GM12878 (cell line): ENCODE measurements around the gene CARS2. TPM values are rescaled to one million over a fixed set of nuclear protein-coding genes. Genes with fewer than 3 reads are reported as not detected.

ENCODE experiments used
- ATF2 ChIP-seq: IDR thresholded peaks from 2 replicates; pipeline ENCODE4 v1.6.1; 2012; ENCODE audit warnings: low read length, inconsistent platforms
- BHLHE40 ChIP-seq, 2 experiments: fragments of 450-650 bp in 1 of 2; IDR thresholded peaks; 2 replicates each; pipeline ENCODE4 v1.6.1; 2011 to 2017; ENCODE audit warnings: low read depth in 2 of 2, borderline replicate concordance in 1 of 2, improper control_type of control experiment in 1 of 2, low read length in 1 of 2, mild to moderate bottlenecking in 1 of 2
- CBFB ChIP-seq: IDR thresholded peaks from 2 replicates; pipeline ENCODE4 v1.6.1; 2016; ENCODE audit warnings: antibody characterized with exemption, low read depth
- CEBPZ ChIP-seq: fragments of 150-350 bp; IDR thresholded peaks from 2 replicates; pipeline ENCODE4 v1.6.1; 2016; ENCODE audit warnings: low read depth, low read length
- DPF2 ChIP-seq: fragments of 450-650 bp; IDR thresholded peaks from 2 replicates; pipeline ENCODE4 v1.6.1; 2017; ENCODE audit warnings: mild to moderate bottlenecking
- FOXK2 ChIP-seq: fragments of 450-650 bp; IDR thresholded peaks from 2 replicates; pipeline ENCODE4 v1.6.1; 2017; ENCODE audit warnings: mild to moderate bottlenecking, moderate library complexity
- GABPA ChIP-seq: IDR thresholded peaks from 2 replicates; pipeline ENCODE4 v1.6.1; 2014; ENCODE audit warnings: antibody characterized with exemption, low read depth, mild to moderate bottlenecking, inconsistent platforms
- IKZF1 ChIP-seq: fragments of 450-650 bp; conservative IDR thresholded peaks from 2 replicates; pipeline ENCODE4 v1.6.1; 2017; ENCODE audit warnings: antibody characterized with exemption, mild to moderate bottlenecking
- LARP7 ChIP-seq: fragments of 450-650 bp; IDR thresholded peaks from 2 replicates; pipeline ENCODE4 v1.6.1; 2017; ENCODE audit warnings: mild to moderate bottlenecking
- MTA2 ChIP-seq: fragments of 450-650 bp; IDR thresholded peaks from 2 replicates; pipeline ENCODE4 v1.6.1; 2016; ENCODE audit warnings: low read depth, mild to moderate bottlenecking, moderate library complexity
- MTA3 ChIP-seq: IDR thresholded peaks from 2 replicates; pipeline ENCODE4 v1.6.1; 2012; ENCODE audit warnings: low read length, inconsistent platforms, borderline replicate concordance
- NFIC ChIP-seq: IDR thresholded peaks from 2 replicates; pipeline ENCODE4 v1.6.1; 2012; ENCODE audit warnings: low read depth, mild to moderate bottlenecking, inconsistent platforms, low read length, moderate library complexity
- NFXL1 ChIP-seq: fragments of 450-650 bp; IDR thresholded peaks from 2 replicates; pipeline ENCODE4 v1.6.1; 2017; ENCODE audit warnings: antibody characterized with exemption, mild to moderate bottlenecking, borderline replicate concordance
- NR2C2 ChIP-seq: IDR thresholded peaks from 2 replicates; pipeline ENCODE4 v1.6.1; 2011; ENCODE audit warnings: borderline replicate concordance, low read depth; ENCODE audit not compliant: control insufficient read depth, insufficient read length
- PAX5 ChIP-seq: IDR thresholded peaks from 2 replicates; pipeline ENCODE4 v1.6.1; 2011; ENCODE audit warnings: low read depth, low read length, borderline replicate concordance
- PML ChIP-seq: IDR thresholded peaks from 2 replicates; pipeline ENCODE4 v1.6.1; 2012; ENCODE audit warnings: low read length, inconsistent platforms
- POLR2A ChIP-seq: IDR thresholded peaks from 2 replicates; pipeline ENCODE4 v1.6.1; 2011; ENCODE audit warnings: low read depth, mild to moderate bottlenecking, low read length
- POLR2AphosphoS2 ChIP-seq: IDR thresholded peaks from 2 replicates; pipeline ENCODE4 v1.6.1; 2011; ENCODE audit warnings: low read depth, mild to moderate bottlenecking, low read length, improper control_type of control experiment, moderate library complexity
- POU2F2 ChIP-seq: IDR thresholded peaks from 3 replicates; pipeline ENCODE4 v1.6.1; 2011; ENCODE audit warnings: low read depth, mild to moderate bottlenecking, low read length, borderline replicate concordance
- SP1 ChIP-seq: IDR thresholded peaks from one replicate; pipeline ENCODE4 v1.6.1; 2011; ENCODE audit warnings: low read depth, low read length
- SUZ12 ChIP-seq: fragments of 200-600 bp; sonication (generic); IDR thresholded peaks from one replicate; pipeline ENCODE4 v1.6.1; 2018; ENCODE audit warnings: antibody characterized with exemption, mild to moderate bottlenecking; ENCODE audit not compliant: unreplicated experiment
- TAF1 ChIP-seq: IDR thresholded peaks from 2 replicates; pipeline ENCODE4 v1.6.1; 2011; ENCODE audit warnings: mild to moderate bottlenecking, low read depth, low read length, borderline replicate concordance
- TCF12 ChIP-seq: IDR thresholded peaks from 2 replicates; pipeline ENCODE4 v1.6.1; 2011; ENCODE audit warnings: low read depth, mild to moderate bottlenecking, low read length
- USF1 ChIP-seq: IDR thresholded peaks from 2 replicates; pipeline ENCODE4 v1.6.1; 2011; ENCODE audit warnings: borderline replicate concordance, low read depth, mild to moderate bottlenecking, moderate library complexity, mixed read lengths, low read length; ENCODE audit not compliant: insufficient read depth; ENCODE audit errors: extremely low read length
- ZNF217 ChIP-seq: fragments of 450-650 bp; IDR thresholded peaks from 2 replicates; pipeline ENCODE4 v1.6.1; 2017; ENCODE audit warnings: antibody characterized with exemption, mild to moderate bottlenecking
- polyA plus RNA-seq, 11 experiments: library from polyadenylated mRNA; depleted of rRNA in 4 of 11; unstranded in 6 of 11; stranded (reverse) in 5 of 11; fragments of >200 nt; fragmentation: Nextera tagmentation in 4 of 11; fragmentation: Illumina TruSeq in 1 of 11; extraction: Ambion mirVana in 4 of 11; extraction: Trizol in 1 of 11; gene quantifications; 1 replicate in 1 of 11; 2 replicates in 10 of 11; pipeline versions ENCODE4 v1.2.1 to v1.2.3, GENCODE V29; 2011 to 2016; ENCODE audit warnings: inconsistent platforms in 2 of 11, missing spikeins in 2 of 11, low read depth in 1 of 11
- total RNA-seq, 4 experiments: library from RNA; depleted of rRNA in 3 of 4; stranded (reverse); fragments of >200 nt in 3 of 4; fragmentation: Illumina TruSeq in 1 of 4; extraction: Trizol in 1 of 4; gene quantifications; 2 replicates each; pipeline versions ENCODE4 v1.2.1 to v1.2.3, GENCODE V29; 2013 to 2021

Gene CARS2
- total and polyA plus RNA-seq, 10 of the 15 experiments (the other 5 are each of a cell fraction or from before 2014, with no cell fraction given): 4.2 to 101 (median 61.5) TPM

GRCh38 chr13:110615322-110616102 lies 90.4 kb downstream of the CARS2 start, which contains the start of gene NAXD (continued):
- TF ChIP-seq ATF2: no peak
- TF ChIP-seq POU2F2: peak; percentile 18; the same call in 1 of the 3 replicates
- TF ChIP-seq MTA3: no peak
- peak; percentile 86 for TF ChIP-seq DPF2
- peak; percentile 90 for TF ChIP-seq LARP7
- no peak for TF ChIP-seq CBFB
- TF ChIP-seq PAX5: 0 out of 2 replicates have a peak, but pooled peaks have one; percentile 9
- peak; percentile 91 for TF ChIP-seq GABPA
- TF ChIP-seq MTA2: no peak
- TF ChIP-seq TCF12: no peak
- no peak; a peak in 2 of 4 replicates for TF ChIP-seq BHLHE40 (IDR thresholded peaks at IDR 0.05; ENCODE audit: borderline replicate concordance in 1 of 2, low read depth in 2 of 2, low read length in 1 of 2)
- no peak for TF ChIP-seq FOXK2
- TF ChIP-seq PML: peak; percentile 59; the same call in 1 of the 2 replicates
- TF ChIP-seq NFIC: no peak
- TF ChIP-seq POLR2A: peak; percentile 83
- TF ChIP-seq NR2C2: no peak
- TF ChIP-seq ZNF217: 0 out of 2 replicates have a peak, but pooled peaks have one; percentile 27
- TF ChIP-seq NFXL1: no peak
- TF ChIP-seq SP1: peak; percentile 69
- no peak for TF ChIP-seq CEBPZ
- TF ChIP-seq IKZF1: peak; percentile 94
- TF ChIP-seq POLR2AphosphoS2: 0 out of 2 replicates have a peak, but pooled peaks have one; percentile 51
- no peak for TF ChIP-seq SUZ12
- TF ChIP-seq USF1: no peak
- TF ChIP-seq TAF1: no peak
